ENCODE data around the gene TGIF2.

The TGIF2 gene

GRCh38 chr20:36642136-36642535, 68.7 kb downstream of the TGIF2 start:
- no peak for TF ChIP-seq EZH2phosphoT487 (IDR thresholded peaks at IDR 0.05; ENCODE audit: low read depth)
- TF ChIP-seq CTCF (IDR thresholded peaks at IDR 0.05; ENCODE audit: low read depth, low read length): no peak
- H3K9ac ChIP-seq (ENCODE audit: low read length): no peak overlapping the region
- H3K36me3 ChIP-seq (replicated peaks; ENCODE audit: low read depth, low read length): no peaks in the 10 kb centered on the region
- no peaks in the 10 kb centered on the region for H3K27me3 ChIP-seq (ENCODE audit: low read depth, low read length)
- H3K27ac ChIP-seq (ENCODE audit: low read length): no peak overlapping the region
- no peaks in the 10 kb centered on the region for H3K79me2 ChIP-seq (ENCODE audit: low read length)
- H3K9me3 ChIP-seq (ENCODE audit: insufficient read depth, low read length): no peaks in the 10 kb centered on the region
- H3K4me1 ChIP-seq (ENCODE audit: low read length): peaks cover 6% of the 10 kb centered on the region
- H3K4me3 ChIP-seq (ENCODE audit: low read length): no peak overlapping the region
- H4K20me1 ChIP-seq (ENCODE audit: insufficient read depth, low read length): no peaks in the 10 kb centered on the region
- no peak overlapping the region for H2AFZ ChIP-seq (ENCODE audit: low read depth, low read length)
- H3K4me2 ChIP-seq (ENCODE audit: low read length): no peak overlapping the region
